Measurements from ENCODE around the gene TIGD3. TPM values are rescaled to one million over a fixed set of nuclear protein-coding genes. Genes with fewer than 3 reads are reported as not detected.

TIGD3 gene
- total and polyA plus RNA-seq, 9 donors = 0.11 to 0.72 (median 0.33) TPM; not detected in 2

DNA sequence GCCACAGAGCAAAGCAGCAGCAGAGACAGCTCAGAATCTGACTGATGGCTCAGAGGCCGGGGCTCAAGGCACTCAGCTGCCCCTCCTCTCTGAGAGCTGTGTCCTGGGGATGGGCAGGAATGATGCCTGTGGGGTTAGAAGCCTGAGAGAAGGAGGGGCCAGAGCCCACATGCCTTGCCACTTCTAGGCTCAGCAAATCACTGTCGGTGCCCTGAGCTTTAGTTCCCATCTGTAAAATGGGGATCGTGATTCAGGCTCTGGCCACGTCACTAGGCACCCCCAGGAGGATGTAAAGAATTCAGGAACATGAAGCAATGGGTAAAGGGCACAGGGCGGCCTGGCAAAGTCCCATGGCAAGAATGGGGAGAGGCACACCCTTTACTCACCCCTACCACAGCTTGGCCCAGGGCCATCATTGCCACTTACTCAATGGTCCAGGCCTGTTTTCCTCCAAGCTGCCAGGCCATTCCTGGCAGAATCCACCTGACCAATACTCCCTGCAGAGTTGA lies 43.3 kb upstream of the TIGD3 start:
- no peaks in the 10 kb centered on the region for H3K36me3 ChIP-seq
- no peak overlapping the region for H3K27ac ChIP-seq
- TF ChIP-seq EP300 (IDR thresholded peaks at IDR 0.05) (no peak), POLR2A (IDR thresholded peaks at IDR 0.05) (no peak)
- TF ChIP-seq, protein P1, sequence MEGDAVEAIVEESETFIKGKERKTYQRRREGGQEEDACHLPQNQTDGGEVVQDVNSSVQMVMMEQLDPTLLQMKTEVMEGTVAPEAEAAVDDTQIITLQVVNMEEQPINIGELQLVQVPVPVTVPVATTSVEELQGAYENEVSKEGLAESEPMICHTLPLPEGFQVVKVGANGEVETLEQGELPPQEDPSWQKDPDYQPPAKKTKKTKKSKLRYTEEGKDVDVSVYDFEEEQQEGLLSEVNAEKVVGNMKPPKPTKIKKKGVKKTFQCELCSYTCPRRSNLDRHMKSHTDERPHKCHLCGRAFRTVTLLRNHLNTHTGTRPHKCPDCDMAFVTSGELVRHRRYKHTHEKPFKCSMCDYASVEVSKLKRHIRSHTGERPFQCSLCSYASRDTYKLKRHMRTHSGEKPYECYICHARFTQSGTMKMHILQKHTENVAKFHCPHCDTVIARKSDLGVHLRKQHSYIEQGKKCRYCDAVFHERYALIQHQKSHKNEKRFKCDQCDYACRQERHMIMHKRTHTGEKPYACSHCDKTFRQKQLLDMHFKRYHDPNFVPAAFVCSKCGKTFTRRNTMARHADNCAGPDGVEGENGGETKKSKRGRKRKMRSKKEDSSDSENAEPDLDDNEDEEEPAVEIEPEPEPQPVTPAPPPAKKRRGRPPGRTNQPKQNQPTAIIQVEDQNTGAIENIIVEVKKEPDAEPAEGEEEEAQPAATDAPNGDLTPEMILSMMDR (IDR thresholded peaks at IDR 0.05) = no peak
- H3K4me1 ChIP-seq (ENCODE audit: insufficient read depth) = peaks cover 12% of the 10 kb centered on the region
- 66 to 78% (median 71%) methylated on average over 5 of the region's 5 CpGs for WGBS, 3 donors
- intact Hi-C loops (cut with DNase I) = no loop called here
- H3K4me3 ChIP-seq = no peak overlapping the region
- H3K27me3 ChIP-seq = no peaks in the 10 kb centered on the region
- DNase-seq = no peak
- no peaks in the 10 kb centered on the region for H3K9me3 ChIP-seq

DNA sequence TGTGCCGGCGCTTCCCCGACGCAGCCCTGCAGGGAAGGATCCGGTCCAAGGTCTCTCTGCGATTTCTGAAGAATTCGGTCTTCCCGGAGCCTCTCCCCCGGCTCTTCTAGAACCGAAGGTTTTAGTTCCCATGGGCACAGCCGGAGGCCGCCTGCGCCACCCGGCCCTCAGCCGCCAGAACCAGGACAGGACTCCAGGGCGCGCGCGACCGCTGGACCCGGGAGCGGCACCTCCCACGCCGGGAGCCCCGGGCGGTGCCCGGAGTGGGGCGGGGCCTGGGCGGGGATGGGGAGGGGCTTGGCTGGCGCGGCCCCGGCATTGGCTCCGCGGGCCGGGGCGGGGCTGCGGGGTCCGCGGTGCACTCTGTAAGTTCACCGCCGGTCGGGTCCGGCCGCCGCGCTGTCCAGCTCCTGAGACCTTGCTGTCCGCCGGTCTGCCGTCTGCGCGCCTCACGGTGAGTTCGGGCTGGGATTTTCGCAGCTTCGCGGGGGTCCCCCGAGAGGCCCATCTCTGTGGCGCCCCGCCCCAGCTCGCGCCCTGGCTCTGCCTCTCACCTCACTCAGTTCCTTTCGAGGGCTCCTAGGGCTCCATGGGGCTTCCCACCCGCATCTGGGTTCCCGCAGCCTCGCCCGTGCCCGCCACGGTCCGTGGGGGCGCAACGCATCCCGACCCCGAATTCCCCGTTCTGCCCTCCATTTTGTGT lies 39.9 kb upstream of the TIGD3 start, which contains the start of gene CDC42EP2:
TSS of gene CDC42EP2 (plus strand) at position 366 of the 703 bp plus-strand sequence. CDS start 6,033 bp downstream, outside the sequence.
- WGBS, 3 donors = 0 to 1% (median 0%) methylated on average over 51 to 74 of the region's 74 CpGs
- DNase-seq = peak; percentile 87 to 94 (median 90)
- H3K27ac ChIP-seq = peak within 1 kb of the TSS; percentile 25 to 84
- intact Hi-C loops (cut with DNase I) = loop anchor here in 3 of 4 donors (2.0 kb wide), 2 partner anchors 20 to 40 kb away; no protein-coding TSS in a partner anchor
- H3K27me3 ChIP-seq = no peaks in the 10 kb centered on the region
- peaks cover 15% of the 10 kb centered on the region for H3K4me1 ChIP-seq (ENCODE audit: insufficient read depth)
- no peaks in the 10 kb centered on the region for H3K36me3 ChIP-seq
- H3K4me3 ChIP-seq = peak within 1 kb of the TSS; percentile 96
- TF ChIP-seq, protein P1 (IDR thresholded peaks at IDR 0.05) = peak in 2 of 3 donors; percentile 26 to 36
- TF ChIP-seq EP300 (IDR thresholded peaks at IDR 0.05) = no peak
- peak; percentile 82 for TF ChIP-seq POLR2A (IDR thresholded peaks at IDR 0.05)
- no peaks in the 10 kb centered on the region for H3K9me3 ChIP-seq

- Histone ChIP-seq H3K36me3 (no peaks in the 10 kb centered on the region), H3K4me3 (peak overlapping the region; percentile 96), H3K9me3 (no peaks in the 10 kb centered on the region), H3K27me3 (no peaks in the 10 kb centered on the region), H3K27ac (peak overlapping the region; percentile 25 to 84), H3K4me1 (ENCODE audit: insufficient read depth) (peaks cover 15% of the 10 kb centered on the region)
- TF ChIP-seq POLR2A (IDR thresholded peaks at IDR 0.05) = peak; percentile 20
- no peak for TF ChIP-seq EP300 (IDR thresholded peaks at IDR 0.05)
- TF ChIP-seq, protein P1 (IDR thresholded peaks at IDR 0.05) = peak; percentile 97 to 98 (median 98)
- 0 to 1% (median 0%) methylated on average over 57 to 59 of the region's 59 CpGs for WGBS, 3 donors
- intact Hi-C loops (cut with DNase I) = loop anchor here in 3 of 4 donors (2.0 kb wide), 2 partner anchors 21 to 41 kb away; no protein-coding TSS in a partner anchor
- peak; percentile 82 to 93 (median 91) for DNase-seq
These were observed 39.2 kb upstream of the TIGD3 start for GRCh38 chr11:65315204-65315865.

DNA sequence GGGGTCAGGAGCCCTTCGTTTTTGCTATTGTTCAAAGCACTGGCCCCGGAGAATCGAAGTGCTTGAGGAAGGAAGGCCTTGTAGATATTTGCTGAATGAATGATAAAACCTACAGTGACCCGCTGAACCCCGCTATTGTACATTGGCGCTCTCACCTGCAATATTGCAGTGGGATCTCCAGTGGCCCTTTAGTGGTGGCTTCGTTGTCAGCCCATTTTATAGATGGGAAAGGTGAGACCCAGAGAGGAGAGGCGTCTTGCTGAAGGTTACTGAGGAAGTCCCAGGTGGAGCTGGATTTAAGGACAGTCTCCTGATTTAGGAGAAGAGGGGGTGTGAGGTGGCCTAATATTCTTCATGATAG lies 38.7 kb upstream of the TIGD3 start:
- 4 to 13% (median 6%) methylated on average over 8 of the region's 8 CpGs for WGBS, 3 donors
- no peaks in the 10 kb centered on the region for H3K9me3 ChIP-seq
- no peaks in the 10 kb centered on the region for H3K27me3 ChIP-seq
- TF ChIP-seq, protein P1 (IDR thresholded peaks at IDR 0.05) = peak in 2 of 3 donors; percentile 33 to 48
- no peak for TF ChIP-seq EP300 (IDR thresholded peaks at IDR 0.05)
- no peaks in the 10 kb centered on the region for H3K36me3 ChIP-seq
- H3K27ac ChIP-seq = peak overlapping the region; percentile 11 to 84
- intact Hi-C loops (cut with DNase I) = loop anchor here in 3 of 4 donors (1.0 to 2.0 kb wide), 3 partner anchors 21 to 41 kb away; no protein-coding TSS in a partner anchor
- peaks cover 15% of the 10 kb centered on the region for H3K4me1 ChIP-seq (ENCODE audit: insufficient read depth)
- peak overlapping the region; percentile 96 for H3K4me3 ChIP-seq
- DNase-seq = no peak
